ENCODE measurements around the gene H2BW2.

DNA sequence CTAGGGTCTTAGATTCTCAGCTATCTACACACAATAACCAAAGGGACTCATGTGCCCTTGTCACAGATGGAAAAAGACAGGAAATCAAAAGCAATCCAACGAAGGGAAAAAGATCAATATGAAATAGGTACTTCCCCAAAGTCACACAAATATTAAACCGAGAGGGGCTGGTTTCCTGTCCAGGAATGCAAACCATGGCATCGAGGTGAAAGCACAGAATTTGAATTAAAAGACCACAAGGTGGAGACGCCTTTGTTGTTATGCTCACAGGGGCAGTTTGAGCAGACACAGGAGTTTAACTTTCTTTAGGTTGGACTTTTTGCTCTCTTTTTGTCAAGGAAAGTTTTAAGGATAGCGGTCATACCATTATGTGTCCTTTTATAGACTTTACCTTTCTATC lies 40.5 kb upstream of the H2BW2 start:
- TF ChIP-seq, protein P1, sequence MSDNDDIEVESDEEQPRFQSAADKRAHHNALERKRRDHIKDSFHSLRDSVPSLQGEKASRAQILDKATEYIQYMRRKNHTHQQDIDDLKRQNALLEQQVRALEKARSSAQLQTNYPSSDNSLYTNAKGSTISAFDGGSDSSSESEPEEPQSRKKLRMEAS (IDR thresholded peaks at IDR 0.05), result no peak
- TF ChIP-seq HEYL (CRISPR knock-in tag; IDR thresholded peaks at IDR 0.05) (no peak), EP300 (IDR thresholded peaks at IDR 0.05) (no peak), EHMT2 (IDR thresholded peaks at IDR 0.05; ENCODE audit: low read depth) (no peak), ESRRA (IDR thresholded peaks at IDR 0.05; ENCODE audit: borderline replicate concordance, low read length) (no peak), MAFK (IDR thresholded peaks at IDR 0.05; ENCODE audit: partially characterized antibody) (no peak), POLR2A (IDR thresholded peaks at IDR 0.05; ENCODE audit: low read length) (no peak)
- TF ChIP-seq, protein P2, sequence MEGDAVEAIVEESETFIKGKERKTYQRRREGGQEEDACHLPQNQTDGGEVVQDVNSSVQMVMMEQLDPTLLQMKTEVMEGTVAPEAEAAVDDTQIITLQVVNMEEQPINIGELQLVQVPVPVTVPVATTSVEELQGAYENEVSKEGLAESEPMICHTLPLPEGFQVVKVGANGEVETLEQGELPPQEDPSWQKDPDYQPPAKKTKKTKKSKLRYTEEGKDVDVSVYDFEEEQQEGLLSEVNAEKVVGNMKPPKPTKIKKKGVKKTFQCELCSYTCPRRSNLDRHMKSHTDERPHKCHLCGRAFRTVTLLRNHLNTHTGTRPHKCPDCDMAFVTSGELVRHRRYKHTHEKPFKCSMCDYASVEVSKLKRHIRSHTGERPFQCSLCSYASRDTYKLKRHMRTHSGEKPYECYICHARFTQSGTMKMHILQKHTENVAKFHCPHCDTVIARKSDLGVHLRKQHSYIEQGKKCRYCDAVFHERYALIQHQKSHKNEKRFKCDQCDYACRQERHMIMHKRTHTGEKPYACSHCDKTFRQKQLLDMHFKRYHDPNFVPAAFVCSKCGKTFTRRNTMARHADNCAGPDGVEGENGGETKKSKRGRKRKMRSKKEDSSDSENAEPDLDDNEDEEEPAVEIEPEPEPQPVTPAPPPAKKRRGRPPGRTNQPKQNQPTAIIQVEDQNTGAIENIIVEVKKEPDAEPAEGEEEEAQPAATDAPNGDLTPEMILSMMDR (IDR thresholded peaks at IDR 0.05), result no peak
- TF ChIP-seq, protein P3, sequence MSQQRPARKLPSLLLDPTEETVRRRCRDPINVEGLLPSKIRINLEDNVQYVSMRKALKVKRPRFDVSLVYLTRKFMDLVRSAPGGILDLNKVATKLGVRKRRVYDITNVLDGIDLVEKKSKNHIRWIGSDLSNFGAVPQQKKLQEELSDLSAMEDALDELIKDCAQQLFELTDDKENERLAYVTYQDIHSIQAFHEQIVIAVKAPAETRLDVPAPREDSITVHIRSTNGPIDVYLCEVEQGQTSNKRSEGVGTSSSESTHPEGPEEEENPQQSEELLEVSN (IDR thresholded peaks at IDR 0.05; ENCODE audit: borderline replicate concordance, low read depth), result no peak

Measured in A549 (cell line).